HEK293 (cell line): ENCODE results near the gene BORCS8.

Experiments used
- BCL11A ChIP-seq: fragments of 450-650 bp; formaldehyde crosslinking; IDR thresholded peaks from 2 replicates; pipeline ENCODE4 v1.5.1; 2016; ENCODE audit warnings: low read depth, missing biosample characterization, missing genetic modification characterization
- CTCF ChIP-seq: fragments of 450-650 bp; formaldehyde crosslinking; IDR thresholded peaks from 2 replicates; pipeline ENCODE4 v1.5.1; 2016; ENCODE audit warnings: missing biosample characterization, missing genetic modification characterization
- ELK4 ChIP-seq: IDR thresholded peaks from 2 replicates; pipeline ENCODE4 v1.6.1; 2011; ENCODE audit warnings: mild to moderate bottlenecking, low read depth, low read length, borderline replicate concordance
- YY1 ChIP-seq: fragments of 450-650 bp; formaldehyde crosslinking; IDR thresholded peaks from 2 replicates; pipeline ENCODE4 v1.5.1; 2018; ENCODE audit warnings: missing biosample characterization, missing genetic modification characterization
- ZFP37 ChIP-seq: fragments of 450-650 bp; formaldehyde crosslinking; IDR thresholded peaks from 2 replicates; pipeline ENCODE4 v1.5.1; 2016; ENCODE audit warnings: missing biosample characterization, missing genetic modification characterization
- ZNF175 ChIP-seq: fragments of 450-650 bp; formaldehyde crosslinking; IDR thresholded peaks from 2 replicates; pipeline ENCODE4 v1.5.1; 2016; ENCODE audit warnings: missing biosample characterization, missing genetic modification characterization
- ZNF560 ChIP-seq: fragments of 450-650 bp; formaldehyde crosslinking; IDR thresholded peaks from 2 replicates; pipeline ENCODE4 v1.5.1; 2017; ENCODE audit warnings: missing biosample characterization, missing genetic modification characterization, borderline replicate concordance
- ZNF776 ChIP-seq: fragments of 450-650 bp; formaldehyde crosslinking; IDR thresholded peaks from 2 replicates; pipeline ENCODE4 v1.5.0; 2017; ENCODE audit warnings: missing biosample characterization, missing genetic modification characterization, borderline replicate concordance

GRCh38 chr19:19146865-19147264 is 45.1 kb downstream of the BORCS8 start:
- TF ChIP-seq ZNF175 (tag by site-specific recombination) (no peak), BCL11A (tag by site-specific recombination) (no peak), ELK4 (no peak), CTCF (tag by site-specific recombination) (no peak), YY1 (tag by site-specific recombination) (no peak), ZNF560 (tag by site-specific recombination) (no peak), ZNF776 (tag by site-specific recombination) (no peak), ZFP37 (tag by site-specific recombination) (no peak)
